T1000 (cell line): Measurements from ENCODE around the gene SLC47A2.

Experiments used
- DNase-seq: peaks from one replicate; lab custom pipeline; 2025; ENCODE audit warnings: mixed read lengths; lab: John Stamatoyannopoulos, UW

Gene SLC47A2

GRCh38 chr17:19642373-19642893 lies 74.0 kb downstream of the SLC47A2 start:
- DNase-seq = no peak

GRCh38 chr17:19641687-19642372 lies 74.6 kb downstream of the SLC47A2 start:
- no peak for DNase-seq

GRCh38 chr17:19631905-19632304 lies 84.5 kb downstream of the SLC47A2 start:
- DNase-seq = no peak

DNA sequence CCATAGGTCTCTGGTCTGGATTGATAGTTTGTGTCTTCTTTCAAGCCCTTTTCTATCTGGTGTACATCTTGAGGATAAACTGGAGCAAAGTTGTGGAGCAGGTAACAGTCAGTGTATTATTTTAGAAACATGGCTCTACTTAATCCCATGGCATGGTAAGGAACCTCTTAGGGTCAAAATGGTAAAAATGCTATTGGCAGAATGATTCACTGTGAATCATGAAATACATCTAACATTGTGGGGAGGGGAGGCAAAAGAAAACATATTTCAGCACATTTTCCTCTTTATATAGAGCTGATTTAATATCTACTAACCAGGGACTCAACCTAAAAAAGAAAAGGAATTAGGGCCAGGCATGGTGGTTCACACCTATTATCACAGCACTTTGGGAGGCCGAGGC lies 85.7 kb downstream of the SLC47A2 start:
- no peak for DNase-seq

- DNase-seq = no peak
Observed at GRCh38 chr17:19630035-19630434, 86.3 kb downstream of the SLC47A2 start.

- no peak for DNase-seq
Observed at GRCh38 chr17:19629449-19629848, 86.9 kb downstream of the SLC47A2 start.
